Thyroid gland (tissue), 4 donors: ENCODE data around the gene CCDC136.

Experiments used
- POLR2A ChIP-seq, 2 donors: fragments of 450-650 bp; IDR thresholded peaks; one replicate each; pipeline ENCODE4 v1.6.1; 2017; ENCODE audit warnings: antibody characterized with exemption in 2 of 2, mild to moderate bottlenecking in 2 of 2, moderate library complexity in 1 of 2
- TF ChIP-seq, protein P1 (sequence below), 6 experiments: fragments of 200-600 bp in 3 of 6; fragments of 450-650 bp in 3 of 6; sonication (generic) in 3 of 6; IDR thresholded peaks; one replicate each; pipeline ENCODE4 v1.5.1; 2016 to 2019; ENCODE audit warnings: antibody characterized with exemption in 6 of 6, mild to moderate bottlenecking in 2 of 6, inconsistent platforms in 1 of 6, moderate library complexity in 1 of 6

DNA sequence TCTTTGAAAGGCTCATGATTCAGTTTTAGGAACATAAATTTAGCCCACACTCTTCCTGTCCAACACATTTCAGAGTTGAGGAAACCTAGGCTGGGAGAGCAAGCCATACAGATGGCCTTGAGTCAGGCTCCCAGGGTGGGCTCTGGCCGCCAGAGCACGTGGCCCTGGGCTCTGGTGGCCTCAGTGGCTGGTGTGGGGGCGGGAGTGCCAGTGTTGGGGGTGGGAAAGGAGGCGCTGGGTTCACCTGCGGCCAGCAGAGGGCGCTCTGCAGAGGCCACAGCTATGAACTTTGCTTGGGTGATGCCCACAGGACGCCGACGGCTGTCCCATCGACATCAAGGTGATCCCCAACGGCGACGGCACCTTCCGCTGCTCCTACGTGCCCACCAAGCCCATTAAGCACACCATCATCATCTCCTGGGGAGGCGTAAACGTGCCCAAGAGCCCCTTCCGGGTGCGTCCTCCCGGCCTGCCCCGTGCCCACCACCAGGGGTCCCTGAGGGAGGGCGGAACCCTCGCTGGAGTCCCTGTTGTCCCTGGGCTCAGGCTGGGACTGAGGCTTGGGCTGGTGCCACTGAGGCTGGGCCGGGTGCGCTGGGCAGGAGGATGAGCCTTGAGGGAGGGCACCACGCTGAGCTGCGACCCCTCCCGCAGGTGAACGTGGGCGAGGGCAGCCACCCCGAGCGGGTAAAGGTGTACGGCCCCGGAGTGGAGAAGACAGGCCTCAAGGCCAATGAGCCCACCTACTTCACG lies 50.3 kb downstream of the CCDC136 start:
- TF ChIP-seq, protein P1, sequence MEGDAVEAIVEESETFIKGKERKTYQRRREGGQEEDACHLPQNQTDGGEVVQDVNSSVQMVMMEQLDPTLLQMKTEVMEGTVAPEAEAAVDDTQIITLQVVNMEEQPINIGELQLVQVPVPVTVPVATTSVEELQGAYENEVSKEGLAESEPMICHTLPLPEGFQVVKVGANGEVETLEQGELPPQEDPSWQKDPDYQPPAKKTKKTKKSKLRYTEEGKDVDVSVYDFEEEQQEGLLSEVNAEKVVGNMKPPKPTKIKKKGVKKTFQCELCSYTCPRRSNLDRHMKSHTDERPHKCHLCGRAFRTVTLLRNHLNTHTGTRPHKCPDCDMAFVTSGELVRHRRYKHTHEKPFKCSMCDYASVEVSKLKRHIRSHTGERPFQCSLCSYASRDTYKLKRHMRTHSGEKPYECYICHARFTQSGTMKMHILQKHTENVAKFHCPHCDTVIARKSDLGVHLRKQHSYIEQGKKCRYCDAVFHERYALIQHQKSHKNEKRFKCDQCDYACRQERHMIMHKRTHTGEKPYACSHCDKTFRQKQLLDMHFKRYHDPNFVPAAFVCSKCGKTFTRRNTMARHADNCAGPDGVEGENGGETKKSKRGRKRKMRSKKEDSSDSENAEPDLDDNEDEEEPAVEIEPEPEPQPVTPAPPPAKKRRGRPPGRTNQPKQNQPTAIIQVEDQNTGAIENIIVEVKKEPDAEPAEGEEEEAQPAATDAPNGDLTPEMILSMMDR (IDR thresholded peaks at IDR 0.05) = peak; percentile 25 to 71 (median 39)
- no peak for TF ChIP-seq POLR2A (IDR thresholded peaks at IDR 0.05)
